Activated CD8-positive, alpha-beta T cell treated with anti-CD3 and anti-CD28 coated beads, Interleukin-2, amount 10 ng/mL, durations not matched to agents 7 days and 5 days (primary cell): ENCODE data around the gene PRDX5. TPM values are rescaled to one million over a fixed set of nuclear protein-coding genes. Genes with fewer than 3 reads are reported as not detected.

Experiments used
- ATAC-seq: fragments of 150-1000 bp; cut with Tn5 transposase; one replicate; pipeline ENCODE4 v1.10.0; 2021; ENCODE audit warnings: moderate library complexity
- CTCF ChIA-PET: fragments of 350-600 bp; sonication (Branson Sonifier 250); formaldehyde crosslinking; loops from one replicate; lab custom pipeline; 2021; ENCODE audit warnings: antibody characterized with exemption; lab: Charles Lee
- POLR2A ChIA-PET: fragments of 350-600 bp; sonication (Branson Sonifier 250); formaldehyde crosslinking; loops from one replicate; lab custom pipeline; 2021; ENCODE audit warnings: antibody characterized with exemption; lab: Charles Lee
- DNase-seq: peaks from one replicate; pipeline ENCODE4 v3.0.0-alpha.2; 2020
- H3K27ac Mint-ChIP-seq: one replicate; pipeline ENCODE4 v1.8.0; 2021; ENCODE audit warnings: mild to moderate bottlenecking, mixed read lengths
- H3K27me3 Mint-ChIP-seq: one replicate; pipeline ENCODE4 v1.8.0; 2021; ENCODE audit warnings: low read depth, mixed read lengths
- H3K36me3 Mint-ChIP-seq: one replicate; pipeline ENCODE4 v1.8.0; 2021; ENCODE audit warnings: low read depth, mixed read lengths
- H3K4me1 Mint-ChIP-seq: one replicate; pipeline ENCODE4 v1.8.0; 2021; ENCODE audit warnings: low read depth, mixed read lengths
- H3K4me3 Mint-ChIP-seq: one replicate; pipeline ENCODE4 v1.8.0; 2021; ENCODE audit warnings: mild to moderate bottlenecking, mixed read lengths
- H3K9me3 Mint-ChIP-seq: one replicate; pipeline ENCODE4 v1.8.0; 2022; ENCODE audit warnings: mixed read lengths; ENCODE audit not compliant: insufficient read depth
- total RNA-seq, 2 experiments: library from RNA; stranded (reverse); gene quantifications; one replicate each; pipeline ENCODE4 v1.2.3, GENCODE V29; 2021

The PRDX5 gene
- total RNA-seq, 2 experiments from 2014 or later: 102 to 106 TPM

- DNase-seq (no peak), ATAC-seq (no peak)
- Mint-ChIP-seq H3K27me3 (no peaks in the 10 kb centered on the region), H3K4me1 (peaks cover 51% of the 10 kb centered on the region), H3K9me3 (no peaks in the 10 kb centered on the region), H3K27ac (no peak overlapping the region), H3K4me3 (no peak overlapping the region), H3K36me3 (peaks cover 23% of the 10 kb centered on the region)
- CTCF ChIA-PET: interaction anchor here (1.0 to 3.5 kb wide), 3 partner anchors 15 to 29 kb away, joined by 3 to 137 read pairs (median 30); partner anchors contain the start of genes ESRRA, PRDX5 and TRMT112
- POLR2A ChIA-PET: interaction anchor here (4.0 kb wide), 1 partner anchor 16 kb away, joined by 44 read pairs; the partner anchor contains the start of genes PRDX5 and TRMT112
Measured at GRCh38 chr11:64333556-64333955, 15.6 kb downstream of the PRDX5 start.

GRCh38 chr11:64334764-64335735 lies 17.1 kb downstream of the PRDX5 start:
- ChIA-PET POLR2A (interaction anchor here (0.6 to 0.9 kb wide), 2 partner anchors 17 to 1454 kb away, joined by 4 to 5 read pairs; partner anchors contain the start of genes PRDX5, SLC3A2 and TRMT112), CTCF (interaction anchor here (1.0 kb wide), 1 partner anchor 17 kb away, joined by 6 read pairs; the partner anchor contains the start of genes PRDX5 and TRMT112)
- Mint-ChIP-seq H3K36me3 (peaks cover 32% of the 10 kb centered on the region), H3K9me3 (no peaks in the 10 kb centered on the region), H3K4me3 (no peak overlapping the region), H3K27me3 (no peaks in the 10 kb centered on the region), H3K4me1 (peaks cover 60% of the 10 kb centered on the region), H3K27ac (peak overlapping the region; percentile 39)
- ATAC-seq (no peak), DNase-seq (no peak)

- Mint-ChIP-seq H3K27ac (no peak overlapping the region), H3K9me3 (no peaks in the 10 kb centered on the region), H3K4me1 (peaks cover 55% of the 10 kb centered on the region), H3K36me3 (peaks cover 42% of the 10 kb centered on the region), H3K4me3 (no peak overlapping the region), H3K27me3 (no peaks in the 10 kb centered on the region)
- CTCF ChIA-PET: interaction anchor here (0.7 to 2.8 kb wide), 6 partner anchors 18 to 667 kb away, joined by 4 to 17 read pairs (median 4); partner anchors contain the start of genes ATL3, ESRRA, PRDX5 and TRMT112
- POLR2A ChIA-PET: interaction anchor here (4.3 kb wide), 1 partner anchor 20 kb away, joined by 37 read pairs; the partner anchor contains the start of genes PRDX5 and TRMT112
- ATAC-seq (no peak), DNase-seq (no peak)
Measured at GRCh38 chr11:64337538-64338249, 19.8 kb downstream of the PRDX5 start.

GRCh38 chr11:64338716-64339115 lies 20.8 kb downstream of the PRDX5 start:
- no peaks in the 10 kb centered on the region for H3K27me3 Mint-ChIP-seq
- POLR2A ChIA-PET: interaction anchor here (4.3 kb wide), 1 partner anchor 21 kb away, joined by 37 read pairs; the partner anchor contains the start of genes PRDX5 and TRMT112

GRCh38 chr11:64339286-64339685 lies 21.4 kb downstream of the PRDX5 start:
- DNase-seq: no peak
- CTCF ChIA-PET: interaction anchor here (1.3 to 5.3 kb wide), 4 partner anchors 9 to 98 kb away, joined by 3 to 47 read pairs (median 18); partner anchors contain the start of genes FKBP2, PRDX5 and TRMT112
- POLR2A ChIA-PET: interaction anchor here (0.7 to 4.3 kb wide), 5 partner anchors 10 to 341 kb away, joined by 3 to 37 read pairs (median 5); partner anchors contain the start of genes PRDX5 and TRMT112

More at GRCh38 chr11:64338716-64339115, 20.8 kb downstream of the PRDX5 start:
- Mint-ChIP-seq H3K27ac (peak overlapping the region; percentile 91), H3K9me3 (no peaks in the 10 kb centered on the region), H3K36me3 (peaks cover 39% of the 10 kb centered on the region), H3K4me3 (peak overlapping the region; percentile 80), H3K4me1 (peaks cover 55% of the 10 kb centered on the region)
- no peak for DNase-seq
- no peak for ATAC-seq
- CTCF ChIA-PET: interaction anchor here (0.8 to 2.8 kb wide), 3 partner anchors 17 to 134 kb away, joined by 4 to 17 read pairs (median 7); partner anchors contain the start of genes PRDX5 and TRMT112

GRCh38 chr11:64339754-64340408 lies 22.0 kb downstream of the PRDX5 start, which contains the start of gene CCDC88B:
CCDC88B (plus strand) TSS chr11:64340204; CDS start chr11:64340267, 63 bp downstream.
- POLR2A ChIA-PET: interaction anchor here (0.6 to 4.3 kb wide), 11 partner anchors 8 to 567 kb away, joined by 3 to 37 read pairs (median 4); partner anchors contain the start of genes PRDX5 and TRMT112
- Mint-ChIP-seq H3K4me1 (peaks cover 53% of the 10 kb centered on the region), H3K4me3 (peak within 1 kb of the TSS; percentile 80), H3K9me3 (no peaks in the 10 kb centered on the region), H3K36me3 (peaks cover 38% of the 10 kb centered on the region), H3K27ac (peak within 1 kb of the TSS; percentile 91), H3K27me3 (no peaks in the 10 kb centered on the region)
- peak; percentile 91 for DNase-seq
- CTCF ChIA-PET: interaction anchor here (1.3 to 5.3 kb wide), 5 partner anchors 9 to 99 kb away, joined by 3 to 47 read pairs (median 9); partner anchors contain the start of genes FKBP2, PRDX5 and TRMT112
- peak; percentile 80 for ATAC-seq

More at GRCh38 chr11:64339286-64339685, 21.4 kb downstream of the PRDX5 start:
- Mint-ChIP-seq H3K4me1 (peaks cover 55% of the 10 kb centered on the region), H3K27me3 (no peaks in the 10 kb centered on the region), H3K36me3 (peaks cover 40% of the 10 kb centered on the region), H3K27ac (peak overlapping the region; percentile 91), H3K4me3 (peak overlapping the region; percentile 80), H3K9me3 (no peaks in the 10 kb centered on the region)
- ATAC-seq: no peak

- ATAC-seq (peak; percentile 54), DNase-seq (peak; percentile 87)
- Mint-ChIP-seq H3K27me3 (no peaks in the 10 kb centered on the region), H3K4me3 (peak overlapping the region; percentile 80), H3K36me3 (peaks cover 41% of the 10 kb centered on the region), H3K4me1 (peaks cover 55% of the 10 kb centered on the region), H3K27ac (peak overlapping the region; percentile 91), H3K9me3 (no peaks in the 10 kb centered on the region)
- CTCF ChIA-PET: interaction anchor here (0.6 to 5.3 kb wide), 7 partner anchors 10 to 91 kb away, joined by 3 to 47 read pairs (median 6); partner anchors contain the start of genes CATSPERZ, PRDX5 and TRMT112
- POLR2A ChIA-PET: interaction anchor here (0.6 to 4.3 kb wide), 8 partner anchors 9 to 566 kb away, joined by 3 to 37 read pairs (median 4); partner anchors contain the start of genes ESRRA, PRDX5 and TRMT112
Measured at GRCh38 chr11:64340671-64341335, 22.9 kb downstream of the PRDX5 start.

- H3K27ac Mint-ChIP-seq: peak overlapping the region; percentile 55
- no peaks in the 10 kb centered on the region for H3K9me3 Mint-ChIP-seq
- no peak for DNase-seq
- H3K36me3 Mint-ChIP-seq: peaks cover 44% of the 10 kb centered on the region
- peaks cover 55% of the 10 kb centered on the region for H3K4me1 Mint-ChIP-seq
- H3K4me3 Mint-ChIP-seq: peak overlapping the region; percentile 80
- POLR2A ChIA-PET: interaction anchor here (0.8 to 4.3 kb wide), 4 partner anchors 10 to 134 kb away, joined by 4 to 37 read pairs (median 14); partner anchors contain the start of genes ESRRA, PRDX5 and TRMT112
- no peak for ATAC-seq
- no peaks in the 10 kb centered on the region for H3K27me3 Mint-ChIP-seq
- CTCF ChIA-PET: interaction anchor here (0.6 to 5.3 kb wide), 10 partner anchors 11 to 92 kb away, joined by 3 to 47 read pairs (median 6); partner anchors contain the start of genes CATSPERZ, ESRRA, PRDX5 and TRMT112
Measured at GRCh38 chr11:64341429-64341828, 23.5 kb downstream of the PRDX5 start.
